GM19467 (cell line): ENCODE measurements around the gene DMPK.

Source experiments
- ATAC-seq: cut with Tn5 transposase; IDR thresholded peaks from one replicate; pipeline ENCODE4 v1.9.1; 2021; ENCODE audit warnings: mild to moderate bottlenecking, moderate library complexity; ENCODE audit not compliant: unreplicated experiment

DMPK gene

DNA sequence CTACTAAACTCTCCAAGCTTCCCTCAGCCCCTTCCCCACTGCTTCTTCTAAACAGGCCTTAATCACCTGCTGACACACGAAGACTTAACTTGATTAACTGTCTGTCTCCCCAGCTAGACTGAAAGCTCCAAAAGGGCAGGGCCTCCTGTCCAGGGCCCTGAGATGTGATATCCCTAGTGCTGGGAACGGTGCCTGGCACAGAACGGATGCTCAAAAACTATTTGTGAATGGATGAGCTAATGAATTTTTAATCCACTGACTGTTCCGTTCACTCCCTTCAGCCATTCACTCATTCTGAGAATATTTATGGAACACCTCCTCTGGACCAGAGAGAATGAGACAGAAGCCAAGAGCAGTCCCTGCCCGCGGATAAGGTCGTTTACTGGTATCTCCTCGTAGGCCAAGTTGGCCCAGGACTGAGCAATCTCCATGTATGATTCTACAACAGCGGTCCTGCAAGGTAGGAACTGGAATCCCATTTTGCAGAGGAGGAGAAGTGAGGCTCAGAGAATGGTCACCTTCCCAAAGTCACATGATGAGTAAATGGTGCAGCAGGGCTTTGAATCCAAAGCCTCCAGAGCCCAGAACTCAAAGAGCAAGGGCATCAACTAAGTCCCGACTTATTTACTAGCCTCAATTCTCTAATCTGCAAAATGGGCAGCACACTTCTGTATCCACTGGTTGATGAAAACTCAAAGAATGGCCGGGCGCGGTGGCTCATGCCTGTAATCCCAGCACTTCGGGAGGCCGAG, 6.9 kb upstream of the DMPK start:
- no peak for ATAC-seq

DNA sequence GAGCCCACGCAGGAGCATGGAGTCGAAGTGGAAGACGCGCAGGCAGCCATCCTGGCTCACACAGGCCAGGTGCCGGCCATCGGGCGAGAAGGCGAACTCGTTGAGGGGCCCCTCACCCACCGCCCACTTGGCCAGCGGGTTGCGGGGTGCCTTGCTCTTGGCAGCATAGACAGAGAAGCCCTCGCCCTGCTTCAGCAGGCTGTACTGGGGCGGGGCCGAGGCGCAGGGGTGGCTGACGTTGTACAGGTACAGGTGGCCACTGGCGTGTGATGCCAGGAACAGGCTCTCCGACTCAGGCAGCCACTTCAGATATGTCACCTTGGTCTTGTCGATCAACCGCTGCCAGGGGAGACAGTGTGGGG, 4.2 kb upstream of the DMPK start:
- ATAC-seq: no peak

DNA sequence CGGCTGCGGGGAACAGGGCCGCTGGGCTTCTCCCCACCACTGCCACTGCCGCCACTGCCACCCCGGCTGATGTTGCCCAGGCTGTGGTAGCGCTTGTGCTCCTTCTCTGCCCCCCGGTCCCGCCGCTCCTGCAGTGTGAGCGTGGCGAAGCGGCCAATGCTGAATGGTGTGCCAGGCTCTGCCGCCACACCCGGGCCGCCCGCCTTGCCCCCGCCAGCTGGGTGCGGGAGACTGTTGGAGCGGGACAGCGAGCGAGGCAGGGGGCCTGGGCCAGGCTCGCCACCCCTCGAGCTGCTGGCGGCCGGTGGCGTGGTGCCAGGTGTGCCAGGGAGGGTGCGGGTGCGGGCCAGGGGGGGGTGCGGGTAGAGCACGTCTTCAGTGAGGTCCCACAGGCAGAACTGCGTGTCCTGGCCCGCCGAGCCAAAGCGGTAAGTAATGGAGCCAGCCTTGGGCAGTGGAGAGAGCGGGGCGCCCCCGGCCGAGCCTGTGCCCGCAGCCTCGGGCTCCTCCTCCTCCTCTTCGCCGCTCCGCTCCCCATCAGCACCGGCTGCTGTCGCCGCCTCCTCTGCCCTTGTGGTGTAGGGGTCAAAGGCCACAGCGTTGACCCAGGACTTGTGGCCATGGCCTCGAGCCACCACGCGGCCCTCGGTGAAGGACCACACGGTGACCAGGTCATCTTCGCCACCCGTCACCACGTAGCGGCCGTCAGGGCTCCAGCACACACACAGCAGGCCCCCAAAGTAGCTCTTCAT, 3.7 kb upstream of the DMPK start:
- no peak for ATAC-seq

DNA sequence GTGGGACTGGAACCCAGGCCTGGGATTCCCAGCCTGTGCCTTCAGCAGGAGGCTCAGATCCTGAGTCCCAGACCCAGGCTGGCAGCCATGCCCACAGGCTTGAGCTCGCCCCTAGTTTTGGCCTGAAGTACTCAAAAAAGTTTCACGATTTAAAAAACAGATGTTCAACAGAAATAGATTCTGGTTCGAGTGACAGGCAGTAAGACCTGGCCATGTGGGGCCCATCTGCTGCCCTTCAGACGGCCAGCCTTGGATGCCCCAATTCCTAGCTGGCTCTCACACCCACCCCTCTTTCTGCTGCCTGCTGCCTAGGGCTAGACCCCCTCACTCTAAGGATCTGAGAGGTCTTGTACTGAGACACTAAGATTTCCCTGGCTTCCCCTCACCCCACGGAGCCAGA, 2.8 kb upstream of the DMPK start:
- no peak for ATAC-seq

DNA sequence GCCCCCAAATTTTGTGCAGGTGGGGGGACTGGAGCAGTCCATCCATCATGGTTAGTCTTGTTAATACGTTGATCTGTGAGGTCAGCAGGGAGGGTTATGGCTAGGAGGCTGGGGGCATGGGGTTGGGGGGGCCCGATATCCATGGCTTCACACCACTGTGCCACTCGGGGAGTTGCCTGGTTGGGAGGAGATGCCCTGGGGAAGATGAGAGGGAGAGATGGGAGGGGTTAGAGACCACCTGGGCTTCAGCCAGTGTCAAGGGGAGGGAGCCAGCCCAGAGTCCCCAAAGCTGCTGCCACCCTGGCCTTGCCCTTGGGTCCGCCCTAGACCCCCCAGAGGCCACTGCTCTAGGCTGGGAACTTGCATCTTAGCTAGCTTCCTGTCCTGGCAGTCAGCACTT, 1.8 kb upstream of the DMPK start:
- no peak for ATAC-seq

DNA sequence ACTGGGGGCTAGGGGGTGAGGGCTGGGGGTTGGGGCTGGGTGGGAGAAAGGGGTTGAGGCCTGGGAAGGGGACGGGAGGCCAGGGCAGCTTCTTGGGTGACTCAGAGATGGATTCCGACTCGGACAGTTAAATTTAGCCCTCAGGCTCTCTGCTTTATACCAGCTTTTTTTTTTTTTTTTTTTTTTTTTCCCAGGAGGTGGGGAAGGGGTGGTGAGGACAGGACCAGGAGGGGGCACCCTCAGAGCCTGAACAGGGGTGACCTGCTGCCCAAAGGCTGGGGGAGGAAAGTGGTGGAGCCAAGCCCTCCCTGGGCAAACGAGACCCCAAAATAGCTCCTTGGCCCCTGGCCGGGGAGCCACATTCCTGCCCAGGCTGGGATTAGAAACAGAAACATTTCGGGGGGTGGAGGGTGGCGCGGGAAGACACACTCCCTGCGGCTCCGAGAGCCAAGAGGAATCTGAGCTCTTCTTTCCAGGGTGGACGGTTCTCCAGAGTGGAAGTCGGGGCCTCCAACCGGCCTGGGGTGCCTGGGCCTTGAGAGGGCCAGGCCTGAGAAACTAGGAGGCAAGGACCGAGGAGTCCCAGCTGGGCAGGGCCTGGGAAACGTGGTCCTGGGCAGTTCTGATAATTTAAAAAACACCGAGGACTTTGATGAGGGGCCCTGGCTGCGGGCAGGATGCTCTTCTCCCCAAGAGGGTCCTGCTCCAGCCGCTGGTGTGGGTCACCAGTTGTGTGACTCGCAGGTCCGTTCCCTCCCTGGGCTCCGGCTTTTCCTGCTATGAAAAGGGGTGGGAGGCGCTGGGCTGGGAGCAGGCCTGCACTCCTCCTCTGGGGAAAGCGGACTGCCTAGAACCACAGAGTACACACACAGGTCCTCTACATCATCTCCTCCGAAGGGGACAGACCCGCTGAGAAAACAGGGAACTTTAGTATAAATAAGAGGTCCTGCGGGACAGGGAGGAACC, 813 bp upstream of the DMPK start:
- no peak for ATAC-seq

DNA sequence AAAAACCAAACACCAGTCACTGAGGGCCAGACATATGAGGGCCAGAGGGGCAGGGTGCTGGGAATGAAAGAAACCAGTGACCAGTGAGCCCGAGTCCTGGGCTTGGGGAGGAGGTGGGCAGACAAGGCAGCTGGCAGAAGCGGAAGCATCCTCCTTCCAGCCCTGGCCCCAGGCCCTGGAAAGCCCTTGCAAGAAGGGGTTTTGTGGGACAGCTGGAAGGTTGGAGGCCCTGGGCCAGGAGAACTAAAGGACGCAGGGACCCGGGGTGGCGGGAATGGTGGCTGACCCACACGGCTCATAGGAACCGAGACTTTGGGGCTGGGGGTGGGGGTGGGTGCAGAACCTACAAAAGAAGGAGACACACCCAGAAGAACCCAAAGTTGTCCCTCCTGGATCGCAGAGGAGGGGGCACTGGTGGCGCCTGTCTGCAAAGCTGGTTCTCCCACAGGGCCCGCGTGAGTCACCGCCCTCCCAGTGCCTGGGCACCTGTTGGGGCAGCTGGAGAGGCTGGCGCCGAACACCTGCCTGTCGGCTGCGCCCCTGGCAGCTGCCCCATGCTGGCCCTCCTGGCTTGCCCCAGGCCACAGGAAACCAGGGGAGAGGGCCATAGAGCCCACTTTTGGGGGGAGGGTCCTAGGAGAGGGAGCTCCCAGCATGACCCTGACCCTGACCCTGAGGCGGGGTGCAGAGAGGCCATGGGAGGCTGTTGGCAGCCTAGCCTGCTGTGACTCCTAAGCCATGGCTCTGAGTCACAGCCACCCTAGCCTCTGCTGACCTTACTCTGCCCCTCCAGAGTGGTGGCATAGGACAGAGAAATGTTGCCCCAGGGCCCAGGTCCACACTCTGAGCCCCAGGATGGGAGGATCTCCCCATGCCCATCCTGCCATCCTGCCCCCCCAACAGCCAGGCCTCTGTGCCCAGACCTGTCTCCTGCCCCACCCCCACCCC, 802 bp downstream of the DMPK start:
- no peak for ATAC-seq

DNA sequence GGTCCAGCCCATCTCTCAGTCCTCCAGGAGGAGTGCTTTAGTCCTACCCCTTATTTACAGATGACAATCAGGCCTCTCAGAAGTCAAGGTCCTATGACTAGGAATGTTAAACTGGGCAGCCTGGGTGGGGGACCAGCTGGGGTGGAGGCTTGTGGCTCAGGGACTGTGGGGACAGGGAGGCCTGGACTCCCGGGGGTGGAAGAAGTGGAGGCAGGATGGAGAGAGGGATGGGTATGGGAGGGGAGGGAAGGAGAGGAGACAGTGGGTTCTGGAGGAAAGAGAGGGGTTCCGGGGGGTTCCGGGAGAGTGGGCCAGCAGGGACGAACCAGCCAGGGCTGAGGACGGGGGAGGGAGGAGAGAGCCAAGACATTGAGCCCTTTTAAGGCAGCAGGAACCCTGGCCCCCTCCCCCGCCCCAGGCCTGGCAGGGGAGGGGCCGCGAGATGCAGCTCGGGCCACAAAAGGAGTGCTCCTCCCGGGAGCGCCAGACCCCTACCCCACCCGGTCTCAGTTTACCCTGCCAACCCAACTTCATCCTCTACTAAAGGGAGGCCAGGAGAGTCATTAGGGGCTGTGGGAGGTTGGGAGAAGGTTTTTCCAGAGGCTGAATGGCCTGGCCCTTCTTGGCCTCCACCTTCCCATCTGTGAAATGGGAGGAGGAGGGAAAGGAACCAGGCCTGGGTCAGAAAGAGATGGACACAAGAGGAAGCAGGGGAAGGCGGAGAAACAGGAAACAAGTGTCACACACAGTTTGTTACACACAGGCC, 1.7 kb downstream of the DMPK start:
- no peak for ATAC-seq

DNA sequence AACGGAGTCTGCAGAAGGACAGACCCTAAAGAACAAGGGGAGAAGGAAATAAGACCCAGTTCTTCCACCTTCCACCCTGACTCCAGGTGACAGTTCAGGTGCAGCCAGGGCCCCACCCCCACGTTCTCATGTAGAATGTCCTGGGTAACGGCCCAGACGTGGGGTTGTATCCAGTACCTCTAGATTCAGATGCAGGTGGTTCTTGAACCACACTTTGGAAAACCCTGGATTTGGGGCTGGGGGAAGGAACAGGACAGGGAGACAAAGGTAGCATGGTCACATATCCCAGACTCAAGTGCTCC, 2.2 kb downstream of the DMPK start:
- no peak for ATAC-seq

DNA sequence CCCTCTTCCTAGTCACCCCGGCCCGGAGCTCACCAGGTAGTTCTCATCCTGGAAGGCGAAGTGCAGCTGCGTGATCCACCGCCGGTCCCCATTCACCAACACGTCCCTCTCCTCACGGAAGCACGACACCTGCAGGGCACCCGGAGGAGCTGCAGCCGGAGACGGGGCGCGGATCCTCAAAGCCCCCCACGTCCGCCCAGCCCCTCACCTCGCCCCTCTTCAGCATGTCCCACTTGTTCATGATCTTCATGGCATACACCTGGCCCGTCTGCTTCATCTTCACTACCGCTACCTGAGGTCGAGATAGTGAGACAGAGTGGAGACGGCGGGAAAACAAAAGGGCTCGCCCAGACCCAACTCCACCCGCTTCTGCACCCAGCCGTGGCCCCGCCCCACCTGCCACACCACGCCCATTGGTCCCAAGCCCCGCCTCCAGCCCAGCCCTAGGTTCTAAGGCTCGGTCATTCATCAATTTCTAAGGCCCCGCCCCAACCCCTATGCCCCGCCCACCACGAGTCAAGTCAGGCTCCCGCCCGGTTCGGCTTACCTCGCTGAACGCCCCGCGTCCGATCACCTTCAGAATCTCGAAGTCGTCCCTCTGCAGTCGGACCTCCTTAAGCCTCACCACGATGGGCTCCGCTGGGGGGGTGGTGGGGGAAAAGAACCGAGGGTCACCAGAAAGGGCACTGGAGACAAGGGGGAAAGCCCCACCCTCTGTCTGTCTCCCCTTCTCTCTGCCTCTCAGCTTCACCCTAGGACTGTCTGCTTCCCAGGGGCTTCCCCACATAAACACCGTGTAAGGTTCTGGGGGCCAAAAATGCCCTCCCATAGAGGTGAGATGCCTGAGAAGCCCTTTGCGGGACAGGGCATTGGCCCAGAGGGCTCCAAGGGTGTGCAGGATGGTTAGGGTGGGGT, 2.8 kb downstream of the DMPK start:
- ATAC-seq: peak; percentile 67

DNA sequence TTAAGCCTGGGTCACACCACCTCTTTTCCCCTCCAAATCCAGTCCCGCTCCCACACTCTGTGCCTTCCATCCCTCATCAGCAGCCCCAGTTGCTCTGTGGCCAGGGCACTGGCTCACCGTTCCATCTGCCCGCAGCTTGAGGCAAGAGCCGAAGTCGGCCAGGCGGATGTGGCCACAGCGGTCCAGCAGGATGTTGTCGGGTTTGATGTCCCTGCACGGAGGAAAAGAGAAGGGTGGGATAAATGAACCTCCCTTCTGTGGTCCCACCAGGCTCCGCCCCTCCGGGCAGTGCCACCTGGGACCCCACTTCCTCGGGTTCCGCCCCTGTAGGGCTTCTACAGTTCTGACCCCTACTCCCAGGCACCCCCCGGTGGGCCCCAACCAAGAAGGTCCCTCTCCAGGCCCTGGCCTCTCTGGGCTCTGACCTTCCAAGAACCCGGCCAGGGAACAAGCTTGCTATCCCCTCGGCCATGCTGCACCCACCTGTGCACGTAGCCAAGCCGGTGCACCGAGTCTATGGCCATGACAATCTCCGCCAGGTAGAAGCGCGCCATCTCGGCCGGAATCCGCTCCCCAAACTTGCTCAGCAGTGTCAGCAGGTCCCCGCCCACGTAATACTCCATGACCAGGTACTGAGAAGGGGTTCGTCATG, 4.2 kb downstream of the DMPK start:
- no peak for ATAC-seq

DNA sequence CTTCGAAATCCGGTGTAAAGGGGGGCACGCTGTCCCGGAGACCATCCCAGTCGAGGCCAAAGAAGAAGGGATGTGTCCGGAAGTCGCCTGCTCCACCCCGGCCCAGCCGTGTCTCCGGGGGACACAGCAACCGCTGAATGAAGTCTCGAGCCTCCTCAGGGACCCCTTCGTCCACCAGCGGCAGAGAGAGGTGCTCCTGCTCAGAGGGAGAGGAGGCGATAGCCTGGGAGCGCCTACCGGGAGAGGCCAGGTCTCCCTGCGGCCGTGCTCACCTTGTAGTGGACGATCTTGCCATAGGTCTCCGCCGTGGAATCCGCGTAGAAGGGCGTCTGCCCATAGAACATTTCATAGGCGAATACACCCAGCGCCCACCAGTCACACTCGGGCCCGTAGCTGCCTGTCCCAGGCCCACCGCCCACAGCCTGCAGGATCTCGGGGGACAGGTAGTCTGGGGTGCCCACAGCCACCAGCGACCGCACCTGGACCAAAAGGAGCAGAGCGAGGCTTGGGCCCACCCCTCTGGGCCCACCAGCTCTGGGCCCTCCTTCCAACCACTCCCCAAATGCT, 4.8 kb downstream of the DMPK start:
- no peak for ATAC-seq

DNA sequence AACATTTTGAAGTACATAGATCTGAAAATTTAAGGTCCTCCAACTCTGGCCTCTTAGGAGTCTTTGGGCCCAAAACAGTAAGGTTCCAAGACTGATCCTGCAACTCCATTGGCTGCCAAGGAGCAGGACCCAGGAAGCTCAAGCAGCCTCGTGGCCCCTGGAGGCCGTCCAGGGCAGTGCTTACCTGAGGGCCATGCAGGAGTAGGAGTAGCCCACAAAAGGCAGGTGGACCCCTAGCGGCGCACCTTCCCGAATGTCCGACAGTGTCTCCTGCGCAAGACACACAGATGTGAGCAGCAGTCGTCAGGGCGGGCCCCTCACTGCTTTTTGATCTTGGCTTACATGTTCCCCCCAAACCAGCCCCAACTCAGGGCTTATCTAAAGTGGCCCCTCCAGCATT, 7.5 kb downstream of the DMPK start:
- ATAC-seq: no peak

DNA sequence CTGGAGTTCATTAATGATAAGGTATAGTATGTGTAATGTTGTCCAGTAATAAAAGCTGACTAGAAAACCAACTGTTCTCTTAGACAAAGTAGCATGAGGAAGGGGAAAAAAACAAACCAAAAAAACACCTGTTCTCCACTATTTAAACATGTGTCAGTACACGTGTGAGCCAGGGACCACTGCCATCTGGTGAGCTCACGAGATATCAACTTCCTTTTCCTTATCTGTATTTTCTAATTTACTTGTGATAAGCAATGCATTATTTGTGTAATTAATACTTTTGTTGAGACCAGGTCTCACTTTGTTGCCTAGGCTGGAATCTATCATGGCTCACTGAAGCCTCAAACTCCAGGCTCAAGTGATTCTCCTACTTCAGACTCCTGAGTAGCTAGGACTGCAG, 8.9 kb downstream of the DMPK start:
- ATAC-seq: no peak

DNA sequence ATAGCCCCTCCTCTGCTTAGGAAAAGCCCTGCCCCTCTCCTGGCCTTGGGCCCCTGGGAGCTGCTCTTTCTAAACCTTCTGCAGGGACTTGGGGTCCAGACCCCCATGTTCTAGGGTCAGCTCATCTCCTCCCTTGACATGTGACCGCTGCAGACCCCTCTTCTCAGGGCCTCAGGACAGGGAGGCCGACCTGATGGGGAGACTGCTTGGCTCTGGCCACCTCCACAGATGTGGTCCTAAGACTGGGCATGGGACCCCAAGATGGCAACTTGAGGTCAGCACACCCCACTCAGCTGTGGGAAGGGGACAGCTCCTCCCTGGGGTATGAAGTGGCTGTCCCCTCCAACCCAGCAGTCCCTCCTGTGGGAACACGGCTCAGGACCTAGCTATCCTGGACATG, 9.4 kb downstream of the DMPK start:
- no peak for ATAC-seq

DNA sequence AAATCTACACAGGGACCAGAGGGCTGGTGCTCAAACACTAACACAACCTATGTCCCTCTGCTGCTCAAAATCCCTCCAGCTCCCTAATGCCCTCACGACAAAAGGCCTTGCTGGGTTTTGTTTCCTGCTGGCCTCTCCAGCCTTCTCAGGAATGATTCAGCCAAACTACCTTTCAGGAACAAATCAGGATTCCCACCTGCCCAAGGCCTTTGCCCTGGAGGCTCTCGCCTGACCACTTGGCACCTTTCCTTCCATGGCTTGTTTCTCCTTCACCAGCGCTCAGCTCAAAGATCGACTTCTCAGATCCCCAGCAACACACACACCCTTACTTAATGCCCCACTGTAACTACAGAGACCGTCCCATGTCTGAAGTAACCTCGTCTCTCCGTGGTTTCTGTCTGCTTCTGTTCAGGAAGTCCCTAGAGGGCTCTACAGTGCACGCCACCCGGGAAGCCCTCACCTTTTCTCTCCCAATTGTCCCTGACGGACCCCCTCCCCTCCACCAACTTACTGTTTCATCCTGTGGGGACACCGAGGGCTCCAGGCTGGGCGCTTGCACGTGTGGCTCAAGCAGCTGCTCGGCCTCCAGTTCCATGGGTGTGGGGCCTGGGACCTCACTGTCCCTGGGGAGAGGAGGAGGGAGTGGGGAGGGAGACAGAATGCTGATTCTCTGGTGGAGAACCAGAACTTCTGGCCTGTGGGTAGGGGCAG, 10.0 kb downstream of the DMPK start:
- no peak for ATAC-seq

DNA sequence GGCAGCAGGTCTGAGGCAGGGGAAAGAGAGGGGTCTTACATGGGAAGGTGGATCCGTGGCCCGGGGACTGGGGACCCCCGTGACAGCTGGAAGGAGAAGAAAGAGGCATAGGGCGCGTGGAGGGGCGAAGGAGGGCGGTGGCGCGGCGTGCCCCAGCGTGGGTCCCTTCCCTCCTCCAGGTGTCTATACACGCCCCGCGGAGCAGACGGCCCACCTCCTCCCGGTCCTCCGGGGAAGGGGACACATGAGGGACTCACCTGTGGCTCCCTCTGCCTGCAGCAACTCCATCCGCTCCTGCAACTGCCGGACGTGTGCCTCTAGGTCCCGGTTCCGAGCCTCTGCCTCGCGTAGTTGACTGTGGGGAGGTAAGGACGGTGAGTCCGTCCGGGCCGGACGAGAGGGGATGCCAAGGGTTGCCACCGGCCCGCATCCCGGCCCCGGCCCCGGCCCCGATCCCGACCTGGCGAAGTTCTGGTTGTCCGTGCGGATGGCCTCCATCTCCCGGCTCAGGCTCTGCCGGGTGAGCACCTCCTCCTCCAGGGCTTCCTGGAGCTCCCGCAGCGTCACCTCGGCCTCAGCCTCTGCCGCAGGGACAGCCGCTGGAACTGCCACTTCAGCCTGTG, 10.9 kb downstream of the DMPK start:
- no peak for ATAC-seq
